AG09319 (cell line): ENCODE measurements around the gene CACNA1E.

Experiments
- DNase-seq: peaks from one replicate; pipeline ENCODE4 v3.0.0-alpha.2; 2010; ENCODE audit warnings: low read depth; ENCODE audit errors: extremely low read depth
- CTCF ChIP-seq: IDR thresholded peaks from 2 replicates; pipeline ENCODE4 v1.5.1; 2011; ENCODE audit warnings: low read depth, mild to moderate bottlenecking, inconsistent platforms, low read length, moderate library complexity

The CACNA1E gene

GRCh38 chr1:181618559-181618958 lies 135.2 kb downstream of the CACNA1E start:
- DNase-seq, result no peak
- no peak for TF ChIP-seq CTCF

- no peak for TF ChIP-seq CTCF
- DNase-seq, result no peak
Observed at GRCh38 chr1:181620183-181620582, 136.9 kb downstream of the CACNA1E start.

GRCh38 chr1:181623850-181624249 lies 140.5 kb downstream of the CACNA1E start:
- TF ChIP-seq CTCF, result no peak
- no peak for DNase-seq

DNA sequence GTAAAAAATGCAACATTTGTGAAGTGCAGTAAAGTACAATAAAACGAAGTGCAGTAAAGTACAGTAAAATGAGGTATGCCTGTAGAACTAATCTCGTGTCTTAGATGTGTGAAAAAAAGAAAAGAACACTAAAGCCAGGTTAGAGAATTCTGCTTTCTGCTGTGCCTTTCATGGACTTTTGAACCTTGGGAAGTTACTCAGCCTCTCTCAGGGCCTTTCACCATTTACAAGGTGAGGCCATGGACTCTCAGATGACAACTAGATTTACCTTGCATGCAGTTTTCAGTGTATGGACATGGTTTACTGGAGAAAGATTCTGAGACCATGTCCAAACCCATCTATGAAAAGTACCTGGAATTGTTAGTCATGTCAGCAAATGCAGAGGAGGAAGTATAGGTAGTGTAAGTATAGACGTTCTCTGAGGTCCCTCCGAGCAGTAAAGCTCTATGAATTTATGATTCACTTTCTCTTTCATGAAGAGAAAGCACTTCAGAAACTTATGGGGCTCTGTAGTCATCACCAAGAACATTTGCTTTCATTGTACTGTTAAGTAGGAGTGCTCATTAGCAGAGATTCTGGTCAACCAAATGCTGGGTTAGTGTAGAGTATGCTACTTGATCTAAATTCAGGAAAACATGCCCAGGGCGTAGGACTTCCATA lies 143.1 kb downstream of the CACNA1E start:
- no peak for TF ChIP-seq CTCF

GRCh38 chr1:181630398-181630797 lies 147.1 kb downstream of the CACNA1E start:
- TF ChIP-seq CTCF, result no peak
- no peak for DNase-seq

More for the DNA sequence above, 143.1 kb downstream of the CACNA1E start:
- no peak for DNase-seq

GRCh38 chr1:181630838-181631237 lies 147.5 kb downstream of the CACNA1E start:
- DNase-seq, result no peak
- TF ChIP-seq CTCF, result no peak

- no peak for TF ChIP-seq CTCF
- DNase-seq, result no peak
Observed at GRCh38 chr1:181632492-181632891, 149.2 kb downstream of the CACNA1E start.
